Ovary (tissue), 3 donors: ENCODE data around the gene RAPGEF2.

Experiments
- CTCF ChIP-seq, 3 donors: fragments of 450-650 bp in 2 of 3; fragments of 200-600 bp in 1 of 3; IDR thresholded peaks; one replicate each; pipeline versions ENCODE4 v1.5.1 to v1.8.0; 2016 to 2022; ENCODE audit warnings: antibody characterized with exemption in 3 of 3, mild to moderate bottlenecking in 1 of 3
- EP300 ChIP-seq: sonication (generic); formaldehyde crosslinking; IDR thresholded peaks from one replicate; pipeline ENCODE4 v1.6.1; 2017; ENCODE audit warnings: antibody characterized with exemption
- donor health status: DM: no; HTN: no; CAD: no.

- TF ChIP-seq CTCF (IDR thresholded peaks at IDR 0.05) = no peak
- TF ChIP-seq EP300 = no peak
These were observed 297.8 kb downstream of the RAPGEF2 start for GRCh38 chr4:159400558-159401225.
